ENCODE data around the gene TMEM11.

TMEM11 gene

GRCh38 chr17:21214015-21214776 is at the start of gene TMEM11:
TSS of gene TMEM11 (minus strand) at chr17:21214161. CDS start at chr17:21214152, 9 bp downstream.
- FAIRE-seq = peak; percentile 85
- peak; percentile 96 for DNase-seq (ENCODE audit: low spot score)

GRCh38 chr17:21263376-21263775 is 49.4 kb upstream of the TMEM11 start:
- FAIRE-seq = no peak

GRCh38 chr17:21262259-21262993 is 48.5 kb upstream of the TMEM11 start:
- DNase-seq (ENCODE audit: low spot score) (no peak), FAIRE-seq (no peak)

More at GRCh38 chr17:21263376-21263775, 49.4 kb upstream of the TMEM11 start:
- no peak for DNase-seq (ENCODE audit: low spot score)

- FAIRE-seq (no peak), DNase-seq (ENCODE audit: low spot score) (no peak)
These were observed 44.6 kb upstream of the TMEM11 start for GRCh38 chr17:21258593-21258992.

- DNase-seq (ENCODE audit: low spot score) = no peak
- FAIRE-seq = no peak
These were observed 39.9 kb upstream of the TMEM11 start for GRCh38 chr17:21253646-21254441.

- FAIRE-seq = peak; percentile 87
- DNase-seq (ENCODE audit: low spot score) = peak; percentile 88
These were observed 39.1 kb upstream of the TMEM11 start, which contains the start of gene NATD1 for GRCh38 chr17:21252796-21253645. TSS of gene NATD1 (minus strand) at chr17:21253410. CDS start at chr17:21253264, 146 bp downstream.

- no peak for FAIRE-seq
These were observed 38.4 kb upstream of the TMEM11 start for GRCh38 chr17:21252289-21252795.

GRCh38 chr17:21251337-21252010 is 37.5 kb upstream of the TMEM11 start:
- no peak for FAIRE-seq
- no peak for DNase-seq (ENCODE audit: low spot score)

More at GRCh38 chr17:21252289-21252795, 38.4 kb upstream of the TMEM11 start:
- DNase-seq (ENCODE audit: low spot score) = no peak

- no peak for FAIRE-seq
- no peak for DNase-seq (ENCODE audit: low spot score)
These were observed 36.9 kb upstream of the TMEM11 start for GRCh38 chr17:21250854-21251253.

GRCh38 chr17:21249920-21250703 is 36.2 kb upstream of the TMEM11 start:
- DNase-seq (ENCODE audit: low spot score) (no peak), FAIRE-seq (no peak)

- FAIRE-seq = no peak
- DNase-seq (ENCODE audit: low spot score) = no peak
These were observed 35.3 kb upstream of the TMEM11 start for GRCh38 chr17:21249086-21249795.

GRCh38 chr17:21248500-21248899 is 34.5 kb upstream of the TMEM11 start:
- no peak for DNase-seq (ENCODE audit: low spot score)
- no peak for FAIRE-seq

- FAIRE-seq (peak; percentile 20), DNase-seq (ENCODE audit: low spot score) (no peak)
These were observed 33.7 kb upstream of the TMEM11 start for GRCh38 chr17:21247552-21248258.

GRCh38 chr17:21246698-21247097 is 32.7 kb upstream of the TMEM11 start:
- no peak for FAIRE-seq
- no peak for DNase-seq (ENCODE audit: low spot score)

- FAIRE-seq = no peak
- no peak for DNase-seq (ENCODE audit: low spot score)
These were observed 31.7 kb upstream of the TMEM11 start for GRCh38 chr17:21245639-21246084.

GRCh38 chr17:21243516-21244303 is 29.7 kb upstream of the TMEM11 start:
- FAIRE-seq = no peak

More at GRCh38 chr17:21243516-21244303, 29.7 kb upstream of the TMEM11 start:
- DNase-seq (ENCODE audit: low spot score) = no peak

Data from urothelium cell line (cell line).